COLO668 (cell line): ENCODE measurements around the gene IFT20.
"Not testable (repeated sequence)": the region's sequence is repeated elsewhere in the genome, so short reads cannot be mapped to it uniquely, and the experiment has no call there.

Source experiments
- DNase-seq: peaks from one replicate; lab custom pipeline; 2025; ENCODE audit not compliant: unreplicated experiment; lab: John Stamatoyannopoulos, UW

Gene IFT20

GRCh38 chr17:28317099-28317965, 17.9 kb downstream of the IFT20 start:
- no peak for DNase-seq

GRCh38 chr17:28315846-28316705, 19.2 kb downstream of the IFT20 start:
- no peak for DNase-seq

DNA sequence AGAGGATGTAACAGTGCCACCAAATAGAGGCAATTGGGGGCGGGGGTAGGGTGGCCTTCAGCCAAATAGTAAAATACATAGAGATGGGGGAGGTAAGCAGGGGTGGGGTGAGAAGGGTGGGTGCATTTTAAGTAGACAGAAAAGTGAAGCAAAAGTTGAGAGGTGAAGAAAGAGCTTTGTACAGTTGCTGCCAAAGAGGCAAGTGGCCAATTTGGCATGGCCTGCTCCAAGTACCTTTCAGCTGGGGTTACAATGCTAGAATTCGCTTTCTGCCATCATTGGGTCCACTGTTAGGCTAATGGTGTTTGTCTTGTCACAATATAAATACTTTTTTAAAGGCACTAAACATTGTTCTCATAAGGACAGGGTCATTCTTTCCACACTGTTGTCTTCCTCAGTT, 21.4 kb downstream of the IFT20 start:
- no peak for DNase-seq

DNA sequence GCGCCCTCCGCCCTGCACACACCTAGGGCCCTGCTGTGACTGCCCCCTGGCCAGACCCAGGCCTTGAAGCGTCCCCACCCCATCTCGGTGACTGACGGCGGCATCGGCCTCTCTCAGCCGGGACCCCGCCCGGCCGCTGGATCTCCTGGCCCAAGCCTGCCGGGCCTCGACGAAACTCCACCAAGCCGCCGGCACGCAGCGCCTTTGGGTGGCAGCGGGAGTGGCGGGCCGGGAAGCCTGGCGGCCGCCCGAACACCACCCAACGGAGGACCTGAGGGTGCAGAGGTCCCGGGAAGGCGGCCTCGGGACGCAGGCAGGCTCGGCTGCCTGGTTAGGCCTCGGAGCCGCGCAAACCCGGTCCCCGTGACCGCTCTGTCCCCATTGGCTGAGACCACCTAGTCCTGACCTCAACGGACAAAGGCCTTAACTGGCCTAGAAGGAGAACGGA, 28.3 kb downstream of the IFT20 start:
- no peak for DNase-seq

GRCh38 chr17:28298449-28298848, 36.8 kb downstream of the IFT20 start:
- DNase-seq, result no peak

DNA sequence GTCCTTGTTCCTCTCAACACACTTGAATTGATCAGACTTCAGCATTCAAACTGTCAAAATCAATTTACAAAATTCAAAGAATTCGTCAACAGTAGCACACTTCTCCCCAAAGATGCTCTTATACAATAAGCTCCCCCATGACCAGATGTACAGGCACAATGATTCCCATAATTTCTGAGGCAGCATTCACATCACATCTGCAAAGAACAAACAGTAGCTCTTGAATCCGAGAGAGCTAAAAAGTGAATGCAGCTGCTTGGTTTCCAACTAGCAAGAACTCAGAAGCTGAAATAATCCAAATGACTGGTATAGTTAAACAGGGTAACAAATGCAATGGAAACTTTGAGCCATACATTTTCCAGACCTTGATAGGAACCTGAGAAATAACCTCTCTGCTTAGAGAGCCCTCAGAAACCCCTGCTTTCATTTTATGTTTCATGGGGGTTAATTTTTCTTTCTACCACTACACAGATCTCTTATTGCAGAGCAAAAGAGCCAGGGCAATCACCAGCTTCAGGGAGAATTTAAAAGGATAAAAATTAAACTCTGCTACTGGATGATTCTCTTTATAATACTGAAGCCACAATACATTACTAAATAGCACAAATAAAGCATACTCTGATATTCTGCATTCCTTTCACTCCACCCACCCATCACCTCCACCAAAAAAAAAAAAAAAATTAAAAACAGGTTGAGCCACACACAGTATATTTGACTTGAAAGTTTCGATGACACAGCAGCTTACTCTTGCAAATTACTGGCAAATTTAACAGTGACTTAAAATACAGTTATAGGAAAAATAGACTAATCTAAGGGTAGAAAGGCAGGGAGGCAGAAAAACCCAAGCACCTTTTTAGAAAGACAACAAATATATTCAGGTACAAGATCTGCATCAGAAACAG, 39.3 kb downstream of the IFT20 start:
- DNase-seq, result no peak

DNA sequence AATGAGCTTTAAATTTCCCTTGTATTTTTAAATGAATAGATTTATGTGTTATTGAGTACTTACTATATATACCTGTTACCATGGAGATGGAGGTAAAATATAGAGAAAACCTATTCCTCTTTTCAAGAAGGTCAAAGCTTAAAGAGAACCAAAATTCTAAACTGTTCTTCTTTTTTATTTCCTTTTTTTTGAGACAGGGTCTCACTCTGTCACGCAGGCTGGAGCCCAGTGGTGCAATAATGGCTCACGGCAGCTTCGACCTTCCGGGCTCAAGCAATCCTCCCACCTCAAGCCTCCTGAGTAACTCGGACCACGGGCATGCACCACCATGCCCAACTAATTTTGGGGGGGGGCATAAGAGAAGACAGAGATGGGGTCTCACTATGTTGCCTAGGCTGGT, 41.3 kb downstream of the IFT20 start:
- no peak for DNase-seq

- DNase-seq, result not testable (repeated sequence)
These were observed 42.4 kb downstream of the IFT20 start for GRCh38 chr17:28292878-28293277.

DNA sequence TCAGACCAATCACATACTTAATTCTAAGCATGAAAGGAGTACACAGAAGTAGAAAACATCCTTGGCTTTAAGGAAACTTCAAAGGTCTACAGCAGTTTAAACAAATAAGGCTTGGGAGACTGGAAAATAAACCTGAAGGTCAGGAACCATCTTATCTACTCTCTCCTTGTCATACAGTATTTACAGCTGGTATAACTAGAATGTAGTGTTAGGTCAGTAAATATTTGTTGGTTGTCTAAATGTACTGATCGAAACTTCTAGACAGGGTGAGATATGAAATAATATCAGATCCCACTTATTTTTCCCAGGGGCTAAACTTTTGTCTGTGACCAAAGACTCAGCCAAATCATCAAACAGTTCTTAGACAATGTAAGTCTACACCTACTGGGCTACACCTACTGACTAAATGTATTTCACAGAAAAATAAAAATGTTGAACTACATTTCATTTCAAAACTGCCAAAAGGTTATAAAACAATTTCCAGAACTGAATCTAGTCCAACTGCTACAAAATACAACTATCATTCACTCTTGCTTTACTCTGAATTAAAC, 43.4 kb downstream of the IFT20 start:
- no peak for DNase-seq

- no peak for DNase-seq
These were observed 44.6 kb downstream of the IFT20 start for GRCh38 chr17:28290703-28291102.

GRCh38 chr17:28285965-28286364, 49.3 kb downstream of the IFT20 start:
- DNase-seq, result no peak

- no peak for DNase-seq
These were observed 52.7 kb downstream of the IFT20 start for GRCh38 chr17:28282596-28282995.

- no peak for DNase-seq
These were observed 54.4 kb downstream of the IFT20 start for GRCh38 chr17:28280826-28281225.

- no peak for DNase-seq
These were observed 55.9 kb downstream of the IFT20 start for GRCh38 chr17:28279411-28279810.
